HG02588 (cell line): ENCODE measurements around the gene PPRC1.

ENCODE experiments used
- ATAC-seq: cut with Tn5 transposase; IDR thresholded peaks from one replicate; pipeline ENCODE4 v1.9.1; 2021; ENCODE audit warnings: mild to moderate bottlenecking, moderate library complexity; ENCODE audit not compliant: unreplicated experiment

PPRC1 gene

DNA sequence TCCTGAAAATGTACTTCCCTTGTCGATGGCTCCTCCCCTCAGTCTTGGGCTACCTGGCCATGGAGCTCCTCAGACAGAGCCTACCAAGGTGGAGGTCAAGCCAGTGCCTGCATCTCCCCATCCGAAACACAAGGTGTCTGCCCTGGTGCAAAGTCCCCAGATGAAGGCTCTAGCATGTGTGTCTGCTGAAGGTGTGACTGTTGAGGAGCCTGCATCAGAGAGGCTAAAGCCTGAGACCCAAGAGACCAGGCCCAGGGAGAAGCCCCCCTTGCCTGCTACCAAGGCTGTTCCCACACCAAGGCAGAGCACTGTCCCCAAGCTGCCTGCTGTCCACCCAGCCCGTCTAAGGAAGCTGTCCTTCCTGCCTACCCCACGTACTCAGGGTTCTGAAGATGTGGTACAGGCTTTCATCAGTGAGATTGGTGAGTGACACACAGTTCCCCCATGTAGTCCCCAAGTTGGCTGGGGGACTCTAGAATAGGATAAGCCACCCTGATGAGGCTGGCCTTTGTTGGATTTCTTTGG is 8.8 kb downstream of the PPRC1 start:
- no peak for ATAC-seq

- ATAC-seq = no peak
Measured at GRCh38 chr10:102146971-102147428, 14.2 kb downstream of the PPRC1 start.

DNA sequence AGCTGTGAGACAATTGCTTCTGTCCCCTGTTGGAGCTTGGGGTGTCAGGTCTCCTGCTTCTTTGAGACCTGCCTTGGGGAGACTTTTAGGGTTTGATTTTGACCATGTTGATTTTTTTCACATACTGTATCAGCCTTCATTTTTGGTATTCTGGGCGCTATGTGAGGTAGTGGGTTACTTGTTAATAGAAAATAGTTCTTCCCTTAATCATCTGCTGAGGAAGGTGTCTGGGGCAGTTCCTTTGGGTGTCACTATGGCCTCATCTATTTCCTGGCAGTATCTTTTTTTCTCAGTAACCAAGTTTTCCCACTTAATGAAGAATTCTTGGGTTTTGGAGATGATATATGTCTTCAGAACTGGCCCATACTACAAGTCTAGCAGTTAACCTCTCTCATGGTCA is 14.7 kb downstream of the PPRC1 start:
- ATAC-seq = no peak

DNA sequence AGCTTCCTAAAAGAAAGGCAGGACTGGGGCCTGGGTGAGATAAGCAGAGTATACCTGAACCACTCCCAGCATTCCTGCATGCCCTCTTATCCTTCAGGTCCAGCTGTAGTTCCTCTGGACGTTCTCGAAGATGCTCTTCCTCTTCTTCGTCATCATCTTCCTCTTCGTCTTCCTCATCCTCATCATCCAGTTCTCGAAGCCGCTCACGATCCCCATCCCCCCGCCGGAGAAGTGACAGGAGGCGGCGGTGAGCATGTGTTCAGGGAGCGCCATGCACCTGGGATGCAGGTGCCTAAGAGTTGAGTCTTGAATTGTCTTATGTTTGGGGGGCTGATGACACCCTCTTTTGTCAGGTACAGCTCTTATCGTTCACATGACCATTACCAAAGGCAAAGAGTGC is 15.4 kb downstream of the PPRC1 start:
- no peak for ATAC-seq

- ATAC-seq = no peak
Measured at GRCh38 chr10:102150970-102151773, 18.3 kb downstream of the PPRC1 start.

DNA sequence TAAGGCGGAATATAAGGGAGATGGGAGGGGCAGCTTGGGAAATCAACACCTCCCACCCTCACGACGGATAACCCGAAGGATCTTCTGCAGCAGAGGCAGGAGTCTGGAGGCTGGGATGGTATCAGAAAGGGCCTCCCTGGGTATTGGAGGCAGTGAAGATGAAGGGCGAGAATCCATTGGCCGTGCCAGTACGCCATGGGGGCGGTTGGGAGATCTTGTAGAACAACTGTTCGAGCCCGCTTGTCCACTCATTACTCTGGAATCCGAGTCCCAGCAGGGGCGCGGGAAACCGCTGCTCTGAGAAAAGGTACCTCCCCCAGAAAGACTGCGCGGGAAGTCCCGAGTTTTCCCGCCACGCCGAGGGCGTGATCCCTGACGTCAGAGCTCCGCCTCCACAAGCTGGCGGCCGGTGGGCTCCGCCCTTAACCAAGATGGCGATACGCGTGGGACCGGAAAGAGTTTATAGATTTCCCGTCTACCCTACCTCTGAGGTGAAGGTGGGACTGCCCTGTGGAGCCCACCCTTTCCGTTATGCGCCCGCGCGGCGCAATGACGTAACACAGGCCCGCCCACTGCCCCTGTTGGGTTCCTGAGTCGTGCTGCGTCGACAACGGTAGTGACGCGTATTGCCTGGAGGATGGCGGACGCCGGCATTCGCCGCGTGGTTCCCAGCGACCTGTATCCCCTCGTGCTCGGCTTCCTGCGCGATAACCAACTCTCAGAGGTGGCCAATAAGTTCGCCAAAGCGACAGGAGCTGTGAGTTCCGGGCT is 19.1 kb downstream of the PPRC1 start, which contains the start of gene NOLC1:
NOLC1 (plus strand) TSS at position 616 of the 771 bp plus-strand sequence; CDS start at position 638, 22 bp downstream.
- peak; percentile 87 for ATAC-seq

DNA sequence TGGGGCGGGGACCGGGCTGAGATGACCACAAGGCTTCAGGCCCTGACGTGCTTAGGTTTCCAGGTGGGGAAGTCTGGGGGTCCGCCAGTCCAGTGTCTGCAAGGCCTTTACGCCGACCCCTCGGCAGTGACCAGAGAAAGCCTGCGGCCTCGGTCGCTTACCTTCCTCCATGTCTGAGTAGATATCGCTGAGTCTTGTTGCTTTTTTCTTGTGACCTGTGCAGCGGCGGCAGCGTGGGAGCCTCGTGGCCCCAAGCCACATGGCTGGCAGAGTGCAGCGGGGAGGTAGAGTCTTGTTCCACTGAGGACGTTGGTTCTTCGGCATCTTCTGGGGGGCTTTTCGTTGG is 19.7 kb downstream of the PPRC1 start:
- peak; percentile 30 for ATAC-seq

DNA sequence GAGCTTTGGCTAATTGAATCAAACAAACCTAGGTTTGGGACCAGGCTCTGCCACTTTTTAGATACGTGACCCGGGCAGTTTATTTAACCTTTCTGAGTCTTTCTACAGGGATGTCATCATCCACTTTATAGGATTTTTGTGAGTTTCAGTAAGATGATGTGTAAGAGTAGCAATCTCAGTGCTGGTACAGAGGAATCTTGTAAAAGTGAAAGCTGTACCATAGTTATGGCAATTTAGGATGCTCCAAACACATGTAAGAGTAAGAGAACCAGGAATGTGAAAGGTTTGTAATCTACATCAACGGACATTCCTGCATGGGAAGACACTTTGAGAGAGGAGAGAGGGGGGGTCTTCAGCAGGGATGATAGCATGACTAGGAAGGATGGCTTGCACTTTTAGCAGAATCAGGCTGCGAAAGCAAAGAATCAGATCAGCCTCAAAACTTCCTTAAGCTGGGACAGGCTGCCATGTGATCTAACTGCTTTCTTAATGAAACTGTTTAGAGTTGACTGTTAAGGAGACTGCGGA is 20.3 kb downstream of the PPRC1 start:
- ATAC-seq = no peak

GRCh38 chr10:102154466-102155116 is 21.8 kb downstream of the PPRC1 start:
- ATAC-seq = no peak

GRCh38 chr10:102157224-102157623 is 24.4 kb downstream of the PPRC1 start:
- no peak for ATAC-seq

DNA sequence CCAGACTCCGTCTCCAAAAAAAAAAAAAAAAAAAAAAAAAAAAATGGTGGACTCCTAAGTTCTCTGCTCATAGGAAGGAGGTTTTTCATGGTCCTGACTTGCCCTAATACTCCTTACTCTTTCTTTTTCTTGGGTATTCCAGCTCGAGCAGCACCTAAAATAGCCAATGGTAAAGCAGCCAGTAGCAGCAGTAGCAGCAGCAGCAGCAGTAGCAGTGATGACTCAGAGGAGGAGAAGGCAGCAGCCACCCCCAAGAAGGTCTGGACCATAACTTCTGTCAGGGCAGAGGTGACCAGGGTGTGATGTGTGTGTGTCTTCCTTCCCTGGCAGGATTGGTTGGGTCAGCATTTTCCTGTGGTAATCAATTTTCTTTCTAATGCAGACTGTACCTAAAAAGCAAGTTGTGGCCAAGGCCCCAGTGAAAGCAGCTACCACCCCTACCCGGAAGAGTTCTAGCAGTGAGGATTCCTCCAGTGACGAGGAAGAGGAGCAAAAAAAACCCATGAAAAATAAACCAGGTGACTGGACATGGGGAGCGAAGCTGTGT is 26.3 kb downstream of the PPRC1 start:
- ATAC-seq = no peak

DNA sequence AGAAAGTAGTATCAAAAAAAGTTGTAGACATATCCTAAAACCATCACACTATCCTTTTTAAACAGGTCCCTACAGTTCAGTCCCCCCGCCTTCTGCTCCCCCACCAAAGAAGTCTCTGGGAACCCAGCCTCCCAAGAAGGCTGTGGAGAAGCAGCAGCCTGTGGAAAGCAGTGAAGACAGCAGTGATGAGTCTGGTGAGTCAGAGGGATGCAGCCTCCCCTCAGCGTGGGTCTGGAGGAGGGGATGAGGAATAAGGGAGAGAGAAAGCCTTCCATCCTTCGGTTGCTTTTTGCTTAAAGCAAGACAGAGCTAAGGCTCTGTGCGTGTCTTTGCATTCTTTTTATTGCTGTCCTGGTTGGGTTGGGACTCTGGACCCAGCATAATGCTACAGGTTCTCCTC is 27.0 kb downstream of the PPRC1 start:
- ATAC-seq = no peak

GRCh38 chr10:102163342-102163989 is 30.6 kb downstream of the PPRC1 start:
- ATAC-seq = no peak

DNA sequence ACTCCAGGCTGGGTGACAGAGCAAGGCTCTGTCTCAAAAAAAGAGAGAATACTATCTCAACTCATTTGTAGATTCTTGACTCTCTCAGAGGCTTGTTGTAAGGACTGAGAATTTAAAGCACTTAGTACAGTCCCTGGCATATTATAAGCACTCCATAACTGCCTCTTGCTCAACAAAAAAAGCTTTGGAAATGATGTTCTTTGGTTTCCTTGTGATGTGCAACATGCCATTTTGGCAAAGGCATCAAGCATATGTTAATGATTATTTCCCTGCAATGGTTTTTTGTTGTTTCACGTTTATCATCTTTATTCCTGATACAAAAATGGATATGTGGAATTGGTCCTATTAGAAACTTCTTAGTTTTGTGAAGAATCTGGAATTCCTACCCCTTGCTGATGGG is 35.0 kb downstream of the PPRC1 start:
- ATAC-seq = no peak

DNA sequence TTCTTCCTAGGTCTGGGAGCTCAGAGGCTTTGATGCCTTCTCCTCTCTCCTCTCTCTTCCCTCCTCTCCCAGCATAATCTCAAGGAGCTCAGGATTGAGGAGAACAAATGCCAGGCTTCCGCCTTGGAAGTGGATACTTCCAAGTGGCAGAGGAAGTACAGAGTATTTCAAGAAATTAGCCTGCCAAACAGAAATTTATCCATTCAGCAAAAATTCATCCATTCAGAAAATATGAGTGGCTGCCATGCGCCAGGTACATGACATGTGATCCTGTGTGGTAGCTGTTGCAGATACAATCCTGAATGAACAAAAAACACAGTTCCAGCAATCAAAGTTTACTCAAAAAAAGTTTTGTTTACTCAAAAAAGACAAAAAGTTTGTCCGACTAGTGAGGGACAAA is 37.8 kb downstream of the PPRC1 start:
- ATAC-seq = no peak

DNA sequence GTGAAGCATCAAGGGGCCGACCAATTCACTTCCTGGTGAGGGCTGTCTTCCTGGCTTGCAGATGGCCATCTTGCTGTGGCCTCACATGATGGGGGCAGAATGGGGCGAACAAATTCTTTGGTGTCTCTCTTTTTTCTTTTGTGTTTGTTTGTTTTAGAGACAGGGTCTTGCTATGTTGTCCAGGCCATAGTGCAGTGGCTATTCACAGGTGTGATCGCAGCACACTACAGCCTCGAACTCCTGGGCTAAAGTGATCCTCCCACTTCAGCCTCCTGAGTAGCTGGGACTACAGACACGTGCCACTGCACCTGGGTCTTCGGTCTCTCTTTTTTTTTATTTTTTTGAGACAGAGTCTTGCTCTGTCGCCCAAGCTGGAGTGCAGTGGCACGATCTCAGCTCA is 39.4 kb downstream of the PPRC1 start:
- no peak for ATAC-seq

DNA sequence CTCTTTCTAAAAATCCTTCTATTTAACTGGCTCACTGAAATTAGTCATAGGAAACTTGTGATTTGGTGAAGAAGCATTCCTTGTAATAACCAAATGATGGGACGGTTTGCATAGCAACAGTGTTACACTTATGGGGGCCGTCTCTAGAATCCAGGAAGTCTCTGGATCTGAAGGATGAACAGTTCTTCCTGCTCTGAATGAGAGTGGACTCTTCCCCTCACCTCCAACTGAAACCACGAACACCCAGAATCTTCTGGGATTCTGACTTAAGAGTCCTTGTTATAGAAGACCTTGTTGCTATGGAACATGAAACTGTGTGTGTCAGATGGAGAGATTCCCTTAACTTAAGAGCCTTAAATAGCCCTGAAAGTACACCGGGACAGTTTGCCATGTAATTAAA is 42.6 kb downstream of the PPRC1 start:
- no peak for ATAC-seq

- ATAC-seq = no peak
Measured at GRCh38 chr10:102184606-102185005, 51.8 kb downstream of the PPRC1 start.

DNA sequence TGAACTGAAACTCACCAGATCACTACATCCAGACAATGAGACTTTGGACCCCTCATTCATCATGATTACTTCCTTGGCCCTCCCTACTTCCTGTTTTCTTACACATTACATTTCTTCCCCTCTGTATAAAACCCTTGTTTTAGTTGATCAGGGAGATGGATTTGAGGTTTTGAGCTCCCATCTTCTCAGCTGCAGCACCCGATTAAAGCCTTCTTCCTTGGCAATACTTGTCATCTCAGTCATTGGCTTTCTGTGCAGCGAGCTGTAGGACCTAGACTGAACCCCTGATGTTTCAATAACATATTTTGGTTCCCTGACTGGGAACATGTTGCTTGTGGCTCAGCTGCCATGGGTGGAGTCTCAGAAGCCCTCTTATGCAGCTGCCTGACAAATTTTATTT is 52.4 kb downstream of the PPRC1 start:
- no peak for ATAC-seq

- no peak for ATAC-seq
Measured at GRCh38 chr10:102185811-102186527, 53.1 kb downstream of the PPRC1 start.
